Mucosa of stomach (tissue), 1 donor: ENCODE results near the gene KCNQ1.

Experiments
- H3K27me3 ChIP-seq: one replicate; pipeline ENCODE4 v1.7.0; 2013; ENCODE audit warnings: mild to moderate bottlenecking, low read length; ENCODE audit not compliant: control insufficient read depth, insufficient read depth
- H3K36me3 ChIP-seq: one replicate; pipeline ENCODE4 v1.7.0; 2013; ENCODE audit warnings: low read length; ENCODE audit not compliant: control insufficient read depth, insufficient read depth
- H3K4me1 ChIP-seq: one replicate; pipeline ENCODE4 v1.7.0; 2013; ENCODE audit warnings: mild to moderate bottlenecking, low read length; ENCODE audit not compliant: control insufficient read depth, insufficient read depth
- H3K4me3 ChIP-seq: one replicate; pipeline ENCODE4 v1.7.0; 2013; ENCODE audit warnings: low read length
- H3K9ac ChIP-seq: one replicate; pipeline ENCODE4 v1.7.0; 2013; ENCODE audit warnings: mild to moderate bottlenecking, low read length, moderate library complexity
- H3K9me3 ChIP-seq: one replicate; pipeline ENCODE4 v1.7.0; 2013; ENCODE audit warnings: mild to moderate bottlenecking, low read length, moderate library complexity; ENCODE audit not compliant: control insufficient read depth
- donor health status: Pancreatic carcinoma.

Gene KCNQ1

GRCh38 chr11:2553886-2554285, 109.1 kb downstream of the KCNQ1 start:
- no peaks in the 10 kb centered on the region for H3K36me3 ChIP-seq
- no peaks in the 10 kb centered on the region for H3K9me3 ChIP-seq
- no peak overlapping the region for H3K9ac ChIP-seq
- no peaks in the 10 kb centered on the region for H3K27me3 ChIP-seq
- no peaks in the 10 kb centered on the region for H3K4me1 ChIP-seq
- no peak overlapping the region for H3K4me3 ChIP-seq

- Histone ChIP-seq H3K9ac (no peak overlapping the region), H3K27me3 (no peaks in the 10 kb centered on the region), H3K36me3 (no peaks in the 10 kb centered on the region), H3K4me3 (no peak overlapping the region), H3K4me1 (no peaks in the 10 kb centered on the region), H3K9me3 (no peaks in the 10 kb centered on the region)
Observed at GRCh38 chr11:2554338-2555207, 109.8 kb downstream of the KCNQ1 start.

DNA sequence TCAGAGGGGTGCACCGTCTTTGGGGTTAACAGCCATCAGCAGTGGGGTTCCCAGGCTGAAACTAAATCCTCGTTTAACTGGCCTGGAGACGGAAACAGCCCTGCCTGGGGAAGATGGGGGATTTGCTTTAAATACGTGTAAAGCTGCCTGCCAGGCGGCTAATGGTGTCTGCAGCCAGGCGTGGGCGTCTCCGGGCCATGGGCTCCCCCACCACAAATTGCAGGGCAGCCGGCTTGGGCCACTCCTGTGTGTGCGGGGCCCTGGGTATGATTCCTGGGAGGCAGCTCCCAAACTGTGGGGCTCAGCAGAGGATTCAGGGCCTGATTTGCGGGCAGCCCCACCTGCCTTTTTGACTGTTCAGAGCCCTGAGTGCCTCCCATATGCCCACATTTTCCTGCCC, 110.5 kb downstream of the KCNQ1 start:
- H3K9me3 ChIP-seq = no peaks in the 10 kb centered on the region
- H3K27me3 ChIP-seq = no peaks in the 10 kb centered on the region
- no peak overlapping the region for H3K9ac ChIP-seq
- no peaks in the 10 kb centered on the region for H3K36me3 ChIP-seq
- no peak overlapping the region for H3K4me3 ChIP-seq
- no peaks in the 10 kb centered on the region for H3K4me1 ChIP-seq

DNA sequence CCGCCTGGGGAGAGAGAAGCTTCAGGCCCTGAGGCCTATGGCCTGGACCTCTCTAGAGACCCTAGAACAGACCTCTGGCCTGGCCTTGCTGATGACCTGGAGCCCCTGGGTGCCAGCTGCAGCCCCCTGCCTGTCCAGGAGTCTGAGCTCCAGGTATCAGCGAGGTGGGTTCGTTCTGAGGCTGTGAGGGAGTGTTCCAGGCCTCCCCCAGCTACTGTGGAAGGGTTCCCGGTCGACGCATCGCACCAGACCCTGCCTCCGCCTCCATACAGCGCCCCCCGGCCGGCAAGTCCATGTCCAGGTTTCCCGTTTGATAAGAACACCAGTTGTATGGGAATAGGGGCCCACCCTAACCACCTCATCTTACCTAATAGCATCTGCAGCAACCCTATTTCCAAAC, 111.1 kb downstream of the KCNQ1 start:
- Histone ChIP-seq H3K36me3 (no peaks in the 10 kb centered on the region), H3K4me1 (no peaks in the 10 kb centered on the region), H3K4me3 (no peak overlapping the region), H3K9ac (no peak overlapping the region), H3K9me3 (no peaks in the 10 kb centered on the region), H3K27me3 (no peaks in the 10 kb centered on the region)

GRCh38 chr11:2557381-2557780, 112.6 kb downstream of the KCNQ1 start:
- Histone ChIP-seq H3K27me3 (no peaks in the 10 kb centered on the region), H3K9me3 (no peaks in the 10 kb centered on the region), H3K4me1 (no peaks in the 10 kb centered on the region), H3K4me3 (no peak overlapping the region), H3K36me3 (no peaks in the 10 kb centered on the region), H3K9ac (no peak overlapping the region)

GRCh38 chr11:2558397-2558796, 113.6 kb downstream of the KCNQ1 start:
- H3K27me3 ChIP-seq = no peaks in the 10 kb centered on the region
- no peaks in the 10 kb centered on the region for H3K4me1 ChIP-seq
- H3K9ac ChIP-seq = no peak overlapping the region
- H3K9me3 ChIP-seq = no peaks in the 10 kb centered on the region
- no peaks in the 10 kb centered on the region for H3K36me3 ChIP-seq
- H3K4me3 ChIP-seq = no peak overlapping the region

DNA sequence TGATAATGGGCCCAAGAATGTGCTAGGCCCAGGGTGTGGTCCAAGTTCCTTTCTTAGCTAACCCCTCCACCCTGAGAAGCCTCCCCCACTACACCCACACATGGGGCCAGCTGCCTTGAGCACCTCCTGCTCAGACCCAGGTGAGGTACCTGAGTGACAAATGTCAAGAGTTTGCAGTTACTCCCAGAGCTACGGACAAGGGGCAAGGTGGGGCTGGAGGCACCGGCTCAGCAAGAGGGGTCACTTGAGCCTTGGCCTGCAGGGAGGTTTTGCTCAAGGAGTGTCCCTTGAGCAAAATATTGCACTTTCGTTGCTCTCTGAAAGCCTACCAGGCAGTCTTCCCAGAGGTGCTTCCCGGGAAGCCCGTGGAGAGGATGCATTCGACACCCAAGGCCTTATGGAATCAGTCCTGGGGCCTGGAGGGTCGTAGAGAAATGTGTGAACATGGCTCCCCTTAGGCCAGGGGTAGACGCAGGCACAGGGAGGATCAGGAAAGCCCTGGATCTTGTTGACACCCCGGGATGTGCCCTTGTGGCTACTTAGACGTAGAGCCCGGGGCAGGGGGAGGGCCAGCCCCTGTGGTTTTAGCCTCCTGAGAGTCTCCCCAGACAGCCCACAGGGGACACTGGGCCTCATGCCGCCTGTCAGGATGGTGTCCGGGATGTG, 114.2 kb downstream of the KCNQ1 start:
- Histone ChIP-seq H3K36me3 (no peaks in the 10 kb centered on the region), H3K4me1 (no peaks in the 10 kb centered on the region), H3K27me3 (no peaks in the 10 kb centered on the region), H3K4me3 (no peak overlapping the region), H3K9ac (no peak overlapping the region), H3K9me3 (no peaks in the 10 kb centered on the region)

GRCh38 chr11:2559527-2560311, 114.9 kb downstream of the KCNQ1 start:
- Histone ChIP-seq H3K9ac (no peak overlapping the region), H3K4me1 (no peaks in the 10 kb centered on the region), H3K27me3 (no peaks in the 10 kb centered on the region), H3K4me3 (no peak overlapping the region), H3K36me3 (no peaks in the 10 kb centered on the region), H3K9me3 (no peaks in the 10 kb centered on the region)

DNA sequence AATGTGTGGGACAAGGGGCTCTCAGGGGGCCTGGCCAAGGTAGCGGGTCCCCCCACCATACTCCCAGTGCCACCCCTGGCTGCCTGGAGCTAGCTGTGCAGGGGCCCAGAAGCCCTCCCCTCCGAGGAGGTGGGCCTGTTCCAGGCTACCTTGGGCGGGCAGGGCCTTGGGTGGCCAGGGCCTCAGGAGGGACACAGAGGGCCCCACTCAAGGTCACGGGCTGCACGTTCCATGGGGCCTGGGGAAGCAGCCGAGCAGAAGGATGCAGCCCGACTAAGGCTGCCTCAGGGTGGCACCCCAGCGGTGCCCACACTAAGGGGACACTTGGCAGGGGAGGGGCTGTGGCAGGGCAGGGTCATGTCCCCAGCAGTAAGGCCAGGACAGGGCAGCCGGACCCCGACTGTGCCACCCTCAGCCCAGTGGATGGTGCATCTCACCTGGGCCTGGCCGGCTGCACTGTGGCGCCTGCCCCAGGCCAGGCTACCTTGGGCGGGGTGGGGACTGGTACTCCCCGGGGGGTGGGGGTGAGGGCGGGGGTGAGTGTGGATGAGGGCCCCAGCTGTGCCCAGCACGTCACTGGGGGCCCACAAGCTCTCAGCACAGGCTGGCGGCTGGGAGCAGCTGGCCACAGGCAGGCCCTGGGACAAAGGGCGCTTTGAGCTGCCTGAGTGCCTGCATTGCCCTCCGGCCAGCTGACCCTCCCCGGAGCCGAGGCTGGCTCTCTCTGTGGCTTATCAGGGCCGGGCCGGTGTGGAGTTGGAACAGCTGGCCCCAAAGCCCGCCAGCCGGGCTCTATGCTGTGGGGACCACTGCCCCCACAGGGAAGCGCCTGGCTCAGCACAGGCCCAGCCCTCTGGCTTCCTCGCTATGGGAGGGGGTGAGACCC, 117.1 kb downstream of the KCNQ1 start:
- Histone ChIP-seq H3K27me3 (no peaks in the 10 kb centered on the region), H3K4me3 (no peak overlapping the region), H3K9ac (no peak overlapping the region), H3K4me1 (peaks cover 13% of the 10 kb centered on the region), H3K9me3 (no peaks in the 10 kb centered on the region), H3K36me3 (no peaks in the 10 kb centered on the region)

- no peak overlapping the region for H3K9ac ChIP-seq
- H3K27me3 ChIP-seq = no peaks in the 10 kb centered on the region
- no peak overlapping the region for H3K4me3 ChIP-seq
- H3K9me3 ChIP-seq = no peaks in the 10 kb centered on the region
- peaks cover 18% of the 10 kb centered on the region for H3K4me1 ChIP-seq
- no peaks in the 10 kb centered on the region for H3K36me3 ChIP-seq
Observed at GRCh38 chr11:2562890-2563212, 118.0 kb downstream of the KCNQ1 start.

DNA sequence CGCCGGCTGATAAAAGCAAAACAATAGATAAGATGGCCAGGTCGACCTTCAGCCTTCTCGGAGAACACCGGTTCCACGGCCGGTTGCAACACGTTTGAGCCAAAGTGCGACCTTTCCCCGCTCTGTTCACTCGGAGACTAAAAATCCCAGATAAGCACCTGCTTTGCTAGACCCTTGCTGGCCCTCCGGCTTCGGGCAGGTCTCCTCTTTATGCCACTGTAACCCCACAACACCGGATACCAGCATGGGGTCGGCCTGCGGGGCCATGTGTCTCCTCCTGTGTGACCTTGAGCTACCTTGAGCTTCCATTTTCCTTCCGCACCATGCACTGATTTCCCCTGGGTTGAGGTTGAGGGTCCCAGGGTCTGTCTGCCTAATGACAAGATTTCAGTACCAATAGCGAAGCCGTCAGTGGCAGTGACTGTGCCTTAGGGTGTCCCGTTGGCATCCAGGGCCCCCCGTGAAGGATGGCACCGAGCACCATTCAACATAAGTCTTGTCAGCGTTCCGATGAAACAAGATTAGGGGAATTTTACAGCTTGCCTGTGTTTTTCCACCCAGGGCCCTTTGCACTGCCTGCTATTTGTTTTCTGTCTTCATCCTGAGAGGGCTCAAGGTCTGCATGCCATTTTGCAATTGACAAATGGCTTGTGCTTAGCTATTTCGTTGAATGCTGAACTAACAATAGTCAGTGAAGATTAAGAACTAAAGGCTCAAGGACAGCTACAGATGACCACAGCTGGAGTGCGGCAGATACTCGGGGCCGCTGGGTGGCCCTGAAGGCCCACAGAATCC, 118.6 kb downstream of the KCNQ1 start:
- Histone ChIP-seq H3K9me3 (no peaks in the 10 kb centered on the region), H3K27me3 (no peaks in the 10 kb centered on the region), H3K9ac (no peak overlapping the region), H3K4me3 (no peak overlapping the region), H3K36me3 (no peaks in the 10 kb centered on the region), H3K4me1 (peaks cover 18% of the 10 kb centered on the region)
